ENCODE measurements around the gene XIRP2. TPM values are rescaled to one million over a fixed set of nuclear protein-coding genes. Genes with fewer than 3 reads are reported as not detected.
"Not testable (repeated sequence)": the region's sequence is repeated elsewhere in the genome, so short reads cannot be mapped to it uniquely, and the experiment has no call there.

Gene XIRP2
- total RNA-seq, 2 experiments from 2014 or later, result not detected

DNA sequence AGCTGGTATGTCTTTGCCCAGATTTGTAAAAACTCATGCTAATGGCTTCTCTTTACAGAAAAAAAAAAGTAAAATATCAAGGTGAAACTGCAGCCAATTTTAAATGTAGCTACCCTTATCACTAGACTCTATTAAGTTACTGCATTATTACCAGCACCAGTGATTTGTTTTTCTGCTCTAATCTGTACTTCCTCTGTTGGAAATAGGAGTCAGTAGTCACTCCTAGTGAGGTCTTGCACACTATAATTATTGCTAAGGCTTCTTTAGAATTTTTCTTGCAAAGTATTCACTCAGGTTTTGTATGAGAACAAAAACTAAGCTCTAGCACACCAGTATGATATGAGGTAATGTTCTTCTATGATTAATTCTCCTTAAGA is 215.5 kb downstream of the XIRP2 start:
- TF ChIP-seq, protein P1, sequence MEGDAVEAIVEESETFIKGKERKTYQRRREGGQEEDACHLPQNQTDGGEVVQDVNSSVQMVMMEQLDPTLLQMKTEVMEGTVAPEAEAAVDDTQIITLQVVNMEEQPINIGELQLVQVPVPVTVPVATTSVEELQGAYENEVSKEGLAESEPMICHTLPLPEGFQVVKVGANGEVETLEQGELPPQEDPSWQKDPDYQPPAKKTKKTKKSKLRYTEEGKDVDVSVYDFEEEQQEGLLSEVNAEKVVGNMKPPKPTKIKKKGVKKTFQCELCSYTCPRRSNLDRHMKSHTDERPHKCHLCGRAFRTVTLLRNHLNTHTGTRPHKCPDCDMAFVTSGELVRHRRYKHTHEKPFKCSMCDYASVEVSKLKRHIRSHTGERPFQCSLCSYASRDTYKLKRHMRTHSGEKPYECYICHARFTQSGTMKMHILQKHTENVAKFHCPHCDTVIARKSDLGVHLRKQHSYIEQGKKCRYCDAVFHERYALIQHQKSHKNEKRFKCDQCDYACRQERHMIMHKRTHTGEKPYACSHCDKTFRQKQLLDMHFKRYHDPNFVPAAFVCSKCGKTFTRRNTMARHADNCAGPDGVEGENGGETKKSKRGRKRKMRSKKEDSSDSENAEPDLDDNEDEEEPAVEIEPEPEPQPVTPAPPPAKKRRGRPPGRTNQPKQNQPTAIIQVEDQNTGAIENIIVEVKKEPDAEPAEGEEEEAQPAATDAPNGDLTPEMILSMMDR (IDR thresholded peaks at IDR 0.05), result no peak
- POLR2A ChIA-PET, result no interaction called here

DNA sequence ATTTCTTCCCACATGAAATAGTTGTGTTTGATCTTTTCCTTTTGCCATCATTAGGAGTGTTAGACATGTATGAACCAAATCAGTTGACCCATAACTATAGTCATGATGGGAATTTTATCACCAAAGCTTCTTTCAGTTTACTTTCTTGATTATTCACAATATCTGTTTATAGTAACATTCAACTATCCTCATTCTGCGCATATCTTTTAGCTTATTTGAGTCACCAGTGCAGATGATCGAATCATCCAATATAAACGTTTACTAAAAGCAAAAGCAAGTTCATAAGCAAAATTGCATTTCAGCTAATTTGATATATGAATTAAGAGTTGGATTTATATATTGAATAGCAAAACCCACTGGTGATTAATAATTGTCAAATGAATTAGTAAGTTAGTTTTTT is 216.4 kb downstream of the XIRP2 start:
- ChIA-PET POLR2A (no interaction called here), CTCF (no interaction called here)
- H3K27ac Mint-ChIP-seq, result no peak overlapping the region
- H3K9me3 Mint-ChIP-seq, result peaks cover 7% of the 10 kb centered on the region
- TF ChIP-seq, protein P1 (IDR thresholded peaks at IDR 0.05), result no peak
- H3K36me3 Mint-ChIP-seq (ENCODE audit: low read depth), result no peaks in the 10 kb centered on the region
- ATAC-seq (no peak), DNase-seq (no peak)
- no peak overlapping the region for H3K4me3 Mint-ChIP-seq
- intact Hi-C loops (cut with micrococcal nuclease), result no loop called here
- no peaks in the 10 kb centered on the region for H3K4me1 Mint-ChIP-seq (ENCODE audit: low read depth)
- no peaks in the 10 kb centered on the region for H3K27me3 Mint-ChIP-seq

More for the DNA sequence above, 215.5 kb downstream of the XIRP2 start:
- no peaks in the 10 kb centered on the region for H3K4me1 Mint-ChIP-seq (ENCODE audit: low read depth)
- no peak overlapping the region for H3K4me3 Mint-ChIP-seq
- H3K27me3 Mint-ChIP-seq, result no peaks in the 10 kb centered on the region
- no peaks in the 10 kb centered on the region for H3K36me3 Mint-ChIP-seq (ENCODE audit: low read depth)
- CTCF ChIA-PET, result no interaction called here
- intact Hi-C loops (cut with micrococcal nuclease), result no loop called here
- H3K27ac Mint-ChIP-seq, result no peak overlapping the region
- DNase-seq (no peak), ATAC-seq (no peak)
- H3K9me3 Mint-ChIP-seq, result peaks cover 7% of the 10 kb centered on the region

DNA sequence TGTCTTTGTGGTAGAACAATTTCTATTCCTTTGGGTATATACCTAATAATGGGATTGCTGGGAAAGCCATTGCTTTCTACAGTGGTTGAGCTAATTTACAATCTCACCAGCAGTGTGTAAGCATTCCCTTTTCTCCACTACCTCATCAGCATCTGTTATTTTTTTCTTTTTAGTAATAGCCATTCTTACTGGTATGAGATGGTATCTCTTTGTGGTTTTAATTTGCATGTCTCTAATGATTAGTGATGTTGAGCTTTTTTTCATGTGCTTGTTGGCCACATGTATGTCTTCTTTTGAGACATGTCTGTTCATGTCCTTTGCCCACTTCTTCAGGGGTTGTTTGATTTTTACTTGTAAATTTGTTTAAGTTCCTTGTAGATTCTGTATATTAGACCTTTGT is 221.4 kb downstream of the XIRP2 start:
- H3K36me3 Mint-ChIP-seq (ENCODE audit: low read depth); H3K27ac Mint-ChIP-seq; intact Hi-C loops (cut with micrococcal nuclease); DNase-seq; POLR2A ChIA-PET; H3K27me3 Mint-ChIP-seq; CTCF ChIA-PET; H3K4me1 Mint-ChIP-seq (ENCODE audit: low read depth); H3K4me3 Mint-ChIP-seq; ATAC-seq; H3K9me3 Mint-ChIP-seq: not testable (repeated sequence)

DNA sequence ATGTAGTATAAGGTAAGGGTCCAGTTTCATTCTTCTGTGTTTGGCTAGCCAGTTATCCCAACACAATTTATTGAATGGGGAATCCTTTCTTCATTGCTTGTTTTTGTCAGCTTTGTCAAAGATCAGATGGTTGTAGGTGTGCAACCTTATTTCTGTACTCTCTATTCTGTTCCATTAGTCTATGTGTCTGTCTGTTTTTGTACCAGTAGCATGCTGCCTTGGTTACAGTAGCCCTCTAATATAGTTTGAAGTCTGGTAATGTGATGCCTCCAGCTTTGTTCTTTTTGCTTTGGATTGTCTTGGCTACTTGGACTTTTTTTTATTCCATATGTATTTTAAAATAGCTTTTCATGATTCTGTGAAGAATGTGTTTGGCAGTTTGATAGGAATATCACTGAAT is 222.1 kb downstream of the XIRP2 start:
- CTCF ChIA-PET, result no interaction called here
- no peak for DNase-seq
- no peaks in the 10 kb centered on the region for H3K27me3 Mint-ChIP-seq
- intact Hi-C loops (cut with micrococcal nuclease), result no loop called here
- no peak overlapping the region for H3K4me3 Mint-ChIP-seq
- TF ChIP-seq, protein P1 (IDR thresholded peaks at IDR 0.05), result no peak
- H3K27ac Mint-ChIP-seq, result no peak overlapping the region
- ATAC-seq, result no peak
- peaks cover 5% of the 10 kb centered on the region for H3K9me3 Mint-ChIP-seq
- POLR2A ChIA-PET, result no interaction called here
- H3K36me3 Mint-ChIP-seq (ENCODE audit: low read depth), result no peaks in the 10 kb centered on the region
- no peaks in the 10 kb centered on the region for H3K4me1 Mint-ChIP-seq (ENCODE audit: low read depth)

DNA sequence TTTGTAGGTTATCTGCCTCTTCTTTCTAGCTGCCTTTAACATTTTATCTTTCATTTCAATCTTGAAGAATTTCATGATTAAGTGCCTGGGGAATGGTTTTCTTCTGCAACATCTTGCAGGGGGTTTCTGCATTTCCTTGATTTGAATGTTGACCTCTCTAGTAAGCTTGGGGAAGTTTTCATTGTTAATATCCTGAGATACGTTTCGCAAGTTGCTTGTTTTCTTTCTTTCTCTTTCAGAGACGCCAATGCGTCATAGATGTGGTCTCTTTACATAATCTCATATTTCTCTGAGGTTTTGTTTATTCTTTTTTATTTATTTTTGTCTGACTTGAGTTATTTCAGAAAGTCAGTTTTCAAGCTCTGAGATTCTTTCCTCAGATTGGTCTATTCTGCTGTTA is 225.7 kb downstream of the XIRP2 start:
- DNase-seq (no peak), ATAC-seq (no peak)
- Mint-ChIP-seq H3K27me3 (no peaks in the 10 kb centered on the region), H3K27ac (no peak overlapping the region), H3K4me3 (no peak overlapping the region), H3K9me3 (no peaks in the 10 kb centered on the region), H3K4me1 (ENCODE audit: low read depth) (no peaks in the 10 kb centered on the region), H3K36me3 (ENCODE audit: low read depth) (no peaks in the 10 kb centered on the region)
- ChIA-PET CTCF (no interaction called here), POLR2A (no interaction called here)
- TF ChIP-seq, protein P1 (IDR thresholded peaks at IDR 0.05), result no peak
- intact Hi-C loops (cut with micrococcal nuclease), result no loop called here

DNA sequence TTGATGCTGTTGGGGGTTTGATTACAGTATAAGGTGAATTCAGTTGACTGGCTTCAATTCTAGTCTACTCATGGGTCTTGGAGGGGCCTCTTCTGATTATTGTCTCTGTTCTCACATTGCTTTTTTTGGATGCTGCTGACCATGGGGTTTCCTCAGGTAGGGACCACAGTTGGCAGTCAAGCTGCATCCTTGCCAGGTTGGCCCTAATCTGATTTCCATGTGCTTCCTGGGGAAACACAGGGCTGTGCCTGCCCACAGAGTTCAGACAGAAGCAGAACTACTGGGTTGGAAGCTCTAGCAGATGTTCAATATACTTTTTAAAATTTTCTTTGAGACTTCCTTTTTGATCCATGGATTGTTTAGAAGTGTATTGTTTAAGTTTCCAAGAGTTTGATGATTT is 227.3 kb downstream of the XIRP2 start:
- H3K9me3 Mint-ChIP-seq, result no peaks in the 10 kb centered on the region
- TF ChIP-seq, protein P1 (IDR thresholded peaks at IDR 0.05), result no peak
- no peak overlapping the region for H3K4me3 Mint-ChIP-seq
- POLR2A ChIA-PET, result no interaction called here
- no peaks in the 10 kb centered on the region for H3K27me3 Mint-ChIP-seq
- no peak overlapping the region for H3K27ac Mint-ChIP-seq
- CTCF ChIA-PET, result no interaction called here
- DNase-seq (no peak), ATAC-seq (no peak)
- no peaks in the 10 kb centered on the region for H3K4me1 Mint-ChIP-seq (ENCODE audit: low read depth)
- H3K36me3 Mint-ChIP-seq (ENCODE audit: low read depth), result no peaks in the 10 kb centered on the region
- intact Hi-C loops (cut with micrococcal nuclease), result no loop called here

All from activated CD8-positive, alpha-beta T cell treated with anti-CD3 and anti-CD28 coated beads for 36 hours (primary cell).